Adrenal gland (tissue), 12 donors: Measurements from ENCODE around the gene IFNA7. TPM values are rescaled to one million over a fixed set of nuclear protein-coding genes. Genes with fewer than 3 reads are reported as not detected.

Experiments
- DNase-seq, 7 donors: peaks; one replicate each; pipeline ENCODE4 v3.0.0-alpha.2; 2019 to 2020
- H3K27ac ChIP-seq, 5 donors: fragments of 200-600 bp; sonication (generic) in 4 of 5; 1 replicate in 3 of 5; 2 replicates in 2 of 5; pipeline versions ENCODE4 v1.5.1 to v1.8.0; 2016 to 2020; ENCODE audit warnings: mild to moderate bottlenecking in 1 of 5
- H3K27me3 ChIP-seq: fragments of 200-600 bp; 2 replicates; pipeline ENCODE4 v1.8.0; 2021
- H3K36me3 ChIP-seq, 2 donors: fragments of 200-600 bp; replicated peaks in 1 of 2; 1 replicate in 1 of 2; 2 replicates in 1 of 2; pipeline versions ENCODE4 v1.5.1 to v1.8.0; 2018 to 2022
- H3K4me1 ChIP-seq, 2 donors: fragments of 200-600 bp; replicated peaks in 1 of 2; 1 replicate in 1 of 2; 2 replicates in 1 of 2; pipeline versions ENCODE4 v1.5.1 to v1.8.0; 2018 to 2021
- H3K4me3 ChIP-seq, 4 donors: fragments of 200-600 bp; sonication (generic) in 3 of 4; one replicate each; pipeline ENCODE4 v1.5.1; 2016 to 2018
- H3K9me3 ChIP-seq, 3 donors: fragments of 200-600 bp; sonication (generic) in 1 of 3; replicated peaks in 1 of 3; 1 replicate in 2 of 3; 2 replicates in 1 of 3; pipeline versions ENCODE4 v1.5.1 to v1.8.0; 2016 to 2021
- CTCF ChIP-seq, 6 experiments: fragments of 450-650 bp in 4 of 6; fragments of 200-600 bp in 2 of 6; sonication (generic) in 1 of 6; IDR thresholded peaks; 1 replicate in 5 of 6; 2 replicates in 1 of 6; pipeline versions ENCODE4 v1.5.1 to v1.8.0; 2016 to 2021; ENCODE audit warnings: antibody characterized with exemption in 6 of 6, mild to moderate bottlenecking in 2 of 6, moderate library complexity in 1 of 6
- POLR2A ChIP-seq, 2 donors: fragments of 450-650 bp; IDR thresholded peaks; one replicate each; pipeline ENCODE4 v1.6.1; 2017; ENCODE audit warnings: antibody characterized with exemption in 2 of 2, mild to moderate bottlenecking in 2 of 2, moderate library complexity in 1 of 2
- whole genome bisulfite sequencing, 4 donors: extraction: QIAGEN DNeasy Blood & Tissue Kit in 2 of 4; methylation state at CpG; one replicate each; pipeline versions ENCODE4 v1.1.5 to v1.1.7; 2013 to 2017; 5-methylcytosine and 5-hydroxymethylcytosine counted together
- intact Hi-C, 2 donors: fragments of 100-400 bp; cut with DNase I; formaldehyde crosslinking; loops; one replicate each; pipeline versions ENCODE4 v1.14.1 to v1.15.0; 2022 to 2023
- polyA plus RNA-seq, 3 donors: library from polyadenylated mRNA; stranded (reverse); fragments of 200-250 nt in 2 of 3; fragments of 350-450 nt in 1 of 3; fragmentation: Illumina TruSeq in 1 of 3; extraction: RNeasy Lipid Tissue Mini Kit (QIAGEN cat#74804) in 1 of 3; gene quantifications; one replicate each; pipeline ENCODE4 v1.2.3, GENCODE V29; 2013 to 2014
- small RNA-seq, 2 donors: library from RNA; depleted of rRNA; stranded (forward); fragments of <200 nt; gene quantifications; one replicate each; pipeline ENCODE3, GENCODE V24; 2016
- total RNA-seq, 9 donors: library from RNA; depleted of rRNA in 4 of 9; stranded (reverse); fragments of >200 nt in 4 of 9; fragments of 120-200 nt in 1 of 9; fragmentation: NEBNext Ultra II Directional in 1 of 9; extraction: Animal tissue kit (Norgen Biotek cat#: 25700) in 1 of 9; gene quantifications; one replicate each; pipeline versions ENCODE4 v1.1.0 to v1.2.4, GENCODE V29; 2013 to 2023
- donor health status: healthy with polysubstance abuse.
- donor health status: Bipolar disorder and iron deficiency.
- donor health status: DM: yes; HTN: yes; CAD: no.
- donor health status: DM: no; HTN: no; CAD: no.
- donor health status: DM: no; HTN: no; CAD: no.
- donor health status: DM: yes; HTN: yes; CAD: no.

IFNA7 gene
- total and polyA plus RNA-seq, 12 donors = not detected

DNA sequence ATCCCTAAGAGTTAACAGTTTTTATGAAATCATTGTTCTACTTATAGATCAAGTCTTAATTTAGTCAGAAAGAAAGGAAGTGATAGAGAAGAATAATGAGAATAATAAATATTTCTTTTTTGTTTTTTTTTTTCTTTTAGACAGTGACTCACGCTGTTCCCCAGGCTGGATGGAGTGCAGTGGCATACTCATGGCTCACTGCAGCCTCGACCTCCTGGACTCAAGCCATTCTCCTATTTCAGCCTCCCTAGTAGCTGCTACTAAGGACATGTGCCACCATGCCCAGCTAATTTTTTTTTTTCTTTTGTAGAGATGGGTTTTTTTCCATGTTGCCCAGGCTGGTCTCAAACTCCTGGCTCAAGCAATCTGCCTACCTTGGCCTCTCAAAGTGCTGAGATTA lies 46.5 kb downstream of the IFNA7 start:
- Histone ChIP-seq H3K27ac (no peak overlapping the region), H3K27me3 (no peaks in the 10 kb centered on the region), H3K4me1 (peaks cover 0 to 9% of the 10 kb centered on the region in 2 donors), H3K9me3 (peaks cover 0 to 12% (median 0%) of the 10 kb centered on the region in 3 donors), H3K4me3 (no peak overlapping the region), H3K36me3 (no peaks in the 10 kb centered on the region)
- no peak for DNase-seq
- no peak for TF ChIP-seq CTCF (IDR thresholded peaks at IDR 0.05)
- no peak for TF ChIP-seq POLR2A (IDR thresholded peaks at IDR 0.05)
- WGBS, 4 donors = 38 to 62% (median 48%) methylated on average over 2 of the region's 2 CpGs
- intact Hi-C loops = no loop called here

DNA sequence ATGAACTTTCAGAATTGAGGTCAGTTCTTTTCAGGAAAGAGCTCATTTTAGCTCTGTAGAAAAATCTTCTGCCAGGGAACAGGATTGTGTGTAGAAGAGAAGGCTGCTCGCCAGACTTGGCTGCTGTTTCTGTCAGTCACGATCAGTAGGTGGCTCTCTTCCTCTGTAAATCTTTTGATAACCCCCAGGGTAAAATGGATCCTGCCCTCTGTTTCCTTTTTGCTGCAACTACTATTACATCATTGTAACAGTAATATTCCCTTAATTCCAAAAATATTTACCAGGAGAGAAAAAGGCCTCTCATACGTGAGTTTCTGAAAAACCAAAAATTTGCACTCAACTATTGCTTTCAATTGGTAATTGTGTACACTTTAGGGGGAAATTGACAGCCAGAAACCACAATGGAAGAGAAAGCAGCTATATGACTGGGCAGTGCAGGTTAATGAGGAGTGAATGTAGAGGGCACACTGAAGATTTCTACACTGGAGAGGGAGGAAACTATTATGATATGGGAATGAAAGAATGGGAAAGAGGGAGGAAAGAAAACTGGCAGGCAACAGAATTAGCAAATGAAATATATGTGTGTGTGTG lies 47.9 kb downstream of the IFNA7 start:
- Histone ChIP-seq H3K27ac (no peak overlapping the region), H3K4me3 (no peak overlapping the region), H3K9me3 (peaks cover 0 to 12% (median 0%) of the 10 kb centered on the region in 3 donors), H3K4me1 (peaks cover 0 to 9% of the 10 kb centered on the region in 2 donors), H3K36me3 (no peaks in the 10 kb centered on the region), H3K27me3 (no peaks in the 10 kb centered on the region)
- intact Hi-C loops = no loop called here
- TF ChIP-seq CTCF (IDR thresholded peaks at IDR 0.05) = no peak
- no peak for TF ChIP-seq POLR2A (IDR thresholded peaks at IDR 0.05)
- peak in 2 of 7 donors; percentile 11 to 18 for DNase-seq
- 13 to 25% (median 18%) methylated on average over 3 of the region's 3 CpGs for WGBS, 4 donors

DNA sequence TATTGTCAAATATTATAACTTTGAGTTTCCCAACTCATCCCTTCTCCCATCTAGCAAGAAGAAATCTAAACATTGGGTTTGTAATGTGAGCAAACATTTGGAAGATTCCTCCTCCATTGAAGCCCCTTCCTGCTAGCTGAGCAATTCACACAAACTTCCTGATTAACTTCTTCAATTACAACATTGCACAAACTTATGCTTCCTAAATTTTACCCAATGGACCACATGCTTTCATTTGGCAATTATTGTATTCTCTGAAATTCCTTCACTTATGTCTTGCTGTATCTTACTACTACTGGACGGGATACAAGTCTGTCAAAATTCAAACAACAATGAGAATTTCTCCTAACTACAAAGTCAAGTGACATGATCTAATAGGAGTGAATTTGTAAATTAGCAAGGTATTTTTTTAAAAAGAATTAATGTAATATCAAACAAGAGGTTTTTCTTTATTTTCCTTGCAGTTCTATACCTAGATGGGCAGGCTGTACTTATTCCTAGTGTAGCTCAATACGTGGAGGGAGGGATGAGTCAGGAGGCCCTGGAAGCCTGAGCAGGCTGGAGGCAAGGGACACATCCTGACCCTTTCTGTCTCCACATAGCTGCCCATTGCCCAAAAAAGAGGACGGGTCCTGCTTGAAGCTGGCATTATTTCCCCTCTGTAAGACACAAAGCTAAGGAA lies 48.5 kb downstream of the IFNA7 start:
- Histone ChIP-seq H3K9me3 (peaks cover 0 to 12% (median 0%) of the 10 kb centered on the region in 3 donors), H3K27ac (no peak overlapping the region), H3K27me3 (no peaks in the 10 kb centered on the region), H3K4me1 (peaks cover 0 to 9% of the 10 kb centered on the region in 2 donors), H3K36me3 (no peaks in the 10 kb centered on the region), H3K4me3 (no peak overlapping the region)
- TF ChIP-seq POLR2A (IDR thresholded peaks at IDR 0.05) (no peak), CTCF (IDR thresholded peaks at IDR 0.05) (no peak)
- no peak for DNase-seq
- WGBS, 4 donors = 26 to 40% (median 34%) methylated on average over 3 of the region's 3 CpGs
- intact Hi-C loops = no loop called here

Small RNA genes within 50 kb of the gene (small RNA-seq; reads per million reads assigned to genes)
- 0 reads per million in 2 donors for gene RF00019

Other genes with a start within 250 kb of the IFNA7 start
- 10 to 100 TPM in 2 of 9 donors, 1 to 10 TPM in 7; 1.2 to 13.7 (median 4.7) TPM for gene HACD4, start 170.6 kb downstream of the IFNA7 start, total RNA-seq
- 1 to 10 TPM; 1.7 to 2.6 (median 2.1) TPM for gene HACD4, start 170.6 kb downstream of the IFNA7 start, polyA plus RNA-seq
- gene IFNB1, start 124.3 kb downstream of the IFNA7 start, total RNA-seq = not detected
- gene IFNB1, start 124.3 kb downstream of the IFNA7 start, polyA plus RNA-seq = not detected
- gene IFNW1, start 60.4 kb downstream of the IFNA7 start, total RNA-seq = not detected
- not detected for gene IFNW1, start 60.4 kb downstream of the IFNA7 start, polyA plus RNA-seq
- gene IFNA21, start 35.5 kb downstream of the IFNA7 start, total RNA-seq = not detected
- gene IFNA21, start 35.5 kb downstream of the IFNA7 start, polyA plus RNA-seq = not detected
- gene IFNA4, start 14.6 kb downstream of the IFNA7 start, total RNA-seq = not detected
- not detected for gene IFNA4, start 14.6 kb downstream of the IFNA7 start, polyA plus RNA-seq
- not detected for gene IFNA10, start 4.9 kb upstream of the IFNA7 start, total RNA-seq
- not detected for gene IFNA10, start 4.9 kb upstream of the IFNA7 start, polyA plus RNA-seq
- not detected for gene IFNA16, start 15.1 kb upstream of the IFNA7 start, total RNA-seq
- gene IFNA16, start 15.1 kb upstream of the IFNA7 start, polyA plus RNA-seq = not detected
- gene IFNA17, start 26.0 kb upstream of the IFNA7 start, total RNA-seq = not detected
- gene IFNA17, start 26.0 kb upstream of the IFNA7 start, polyA plus RNA-seq = not detected
- not detected for gene IFNA14, start 37.8 kb upstream of the IFNA7 start, total RNA-seq
- gene IFNA14, start 37.8 kb upstream of the IFNA7 start, polyA plus RNA-seq = not detected
- gene IFNA5, start 103.1 kb upstream of the IFNA7 start, total RNA-seq = under 1 TPM in 1 of 9 donors, not detected in 8; 0.72 TPM
- not detected for gene IFNA5, start 103.1 kb upstream of the IFNA7 start, polyA plus RNA-seq
- 10 to 100 TPM; 16.6 to 30.4 (median 21.9) TPM for gene KLHL9, start 133.2 kb upstream of the IFNA7 start, total RNA-seq
- gene KLHL9, start 133.2 kb upstream of the IFNA7 start, polyA plus RNA-seq = 10 to 100 TPM in 1 of 3 donors, 1 to 10 TPM in 2; 6.7 to 20.3 (median 7.4) TPM
- gene IFNA6, start 148.7 kb upstream of the IFNA7 start, total RNA-seq = not detected
- not detected for gene IFNA6, start 148.7 kb upstream of the IFNA7 start, polyA plus RNA-seq
- not detected for gene IFNA13, start 165.9 kb upstream of the IFNA7 start, total RNA-seq
- gene IFNA13, start 165.9 kb upstream of the IFNA7 start, polyA plus RNA-seq = not detected
- gene IFNA2, start 183.2 kb upstream of the IFNA7 start, total RNA-seq = not detected
- gene IFNA2, start 183.2 kb upstream of the IFNA7 start, polyA plus RNA-seq = not detected
- gene IFNA8, start 206.9 kb upstream of the IFNA7 start, total RNA-seq = not detected
- not detected for gene IFNA8, start 206.9 kb upstream of the IFNA7 start, polyA plus RNA-seq
- gene IFNA1, start 238.2 kb upstream of the IFNA7 start, total RNA-seq = not detected
- gene IFNA1, start 238.2 kb upstream of the IFNA7 start, polyA plus RNA-seq = not detected